ENCODE results near the gene SRGN. TPM values are rescaled to one million over a fixed set of nuclear protein-coding genes. Genes with fewer than 3 reads are reported as not detected.

Gene SRGN
- polyA plus RNA-seq, 3 donors = 1,724 to 3,407 (median 1,859) TPM

DNA sequence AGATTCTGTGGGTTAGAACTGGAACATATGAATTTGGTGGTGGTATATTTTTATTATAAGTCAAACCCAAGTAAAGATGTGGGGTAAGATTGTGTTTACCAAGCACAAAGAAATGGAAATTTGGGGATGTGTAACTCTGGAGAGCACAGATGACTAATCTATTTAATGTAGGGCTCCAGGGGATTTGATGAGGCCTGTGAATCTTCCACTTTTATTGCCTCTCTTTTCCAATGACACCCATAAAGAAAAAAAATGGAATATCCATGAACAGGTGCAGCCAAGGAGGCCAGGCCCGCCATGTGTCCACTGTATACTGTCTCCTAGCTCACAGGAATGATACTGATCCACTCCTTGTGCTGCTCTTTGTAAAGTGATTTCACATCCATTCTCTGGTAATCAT lies 2.8 kb downstream of the SRGN start:
- peaks cover 67 to 74% of the 10 kb centered on the region in 2 donors for H3K4me1 ChIP-seq (ENCODE audit: control insufficient read depth in 1 of 2, insufficient read depth in 2 of 2, low read length in 2 of 2)
- H3K9me3 ChIP-seq (replicated peaks in 1 of 2; ENCODE audit: control insufficient read depth in 1 of 2, insufficient read depth in 1 of 2, low read length in 2 of 2) = no peaks in the 10 kb centered on the region
- peaks cover 73% of the 10 kb centered on the region in 2 donors for H3K36me3 Mint-ChIP-seq
- peak overlapping the region; percentile 73 to 99 (median 97) for H3K4me3 ChIP-seq (replicated peaks in 1 of 3; ENCODE audit: low read depth in 2 of 3, low read length in 3 of 3)
- peak overlapping the region; percentile 100 for H3K9ac ChIP-seq (ENCODE audit: insufficient read depth, low read length, poor library complexity, severe bottlenecking)
- H3K27ac ChIP-seq (ENCODE audit: low read depth in 1 of 2, low read length in 2 of 2) = peak overlapping the region; percentile 91 to 100
- peaks cover 48% of the 10 kb centered on the region for H3K4me1 Mint-ChIP-seq
- intact Hi-C loops (cut with micrococcal nuclease) = loop anchor here in 1 of 2 donors (5.0 kb wide), 1 partner anchor 83 kb away; no protein-coding TSS in a partner anchor
- peak overlapping the region; percentile 90 for H3K4me2 ChIP-seq (replicated peaks; ENCODE audit: extremely low read depth, low read length, poor library complexity, severe bottlenecking)
- H4K20me1 ChIP-seq (ENCODE audit: insufficient read depth, low read length) = peaks cover 77% of the 10 kb centered on the region
- peaks cover 7 to 40% of the 10 kb centered on the region in 2 donors for H3K36me3 ChIP-seq (replicated peaks in 1 of 2; ENCODE audit: control insufficient read depth in 1 of 2, insufficient read depth in 2 of 2, low read length in 2 of 2)
- H3K9me3 Mint-ChIP-seq = peaks cover 0 to 11% (median 4%) of the 10 kb centered on the region in 7 donors
- H3K4me3 Mint-ChIP-seq = peak overlapping the region; percentile 90 to 99
- peaks cover 94% of the 10 kb centered on the region for H3K79me2 ChIP-seq (ENCODE audit: insufficient read depth, low read length)
- no CpG with 5 or more reads among the region's 1 CpG for WGBS (ENCODE audit: insufficient coverage)
- no peak overlapping the region for H2AFZ ChIP-seq (ENCODE audit: insufficient read depth, low read depth, low read length, poor library complexity, severe bottlenecking)
- peak overlapping the region; percentile 97 to 100 (median 99) for H3K27ac Mint-ChIP-seq
- H3K27me3 Mint-ChIP-seq (ENCODE audit: low read depth in 3 of 3) = peaks cover 0 to 2% (median 2%) of the 10 kb centered on the region in 3 donors
- no peaks in the 10 kb centered on the region for H3K27me3 ChIP-seq (ENCODE audit: control insufficient read depth in 2 of 2, insufficient read depth in 2 of 2, low read length in 2 of 2)
- peak in 2 of 3 donors; percentile 52 to 85 for DNase-seq
- TF ChIP-seq, protein P1, sequence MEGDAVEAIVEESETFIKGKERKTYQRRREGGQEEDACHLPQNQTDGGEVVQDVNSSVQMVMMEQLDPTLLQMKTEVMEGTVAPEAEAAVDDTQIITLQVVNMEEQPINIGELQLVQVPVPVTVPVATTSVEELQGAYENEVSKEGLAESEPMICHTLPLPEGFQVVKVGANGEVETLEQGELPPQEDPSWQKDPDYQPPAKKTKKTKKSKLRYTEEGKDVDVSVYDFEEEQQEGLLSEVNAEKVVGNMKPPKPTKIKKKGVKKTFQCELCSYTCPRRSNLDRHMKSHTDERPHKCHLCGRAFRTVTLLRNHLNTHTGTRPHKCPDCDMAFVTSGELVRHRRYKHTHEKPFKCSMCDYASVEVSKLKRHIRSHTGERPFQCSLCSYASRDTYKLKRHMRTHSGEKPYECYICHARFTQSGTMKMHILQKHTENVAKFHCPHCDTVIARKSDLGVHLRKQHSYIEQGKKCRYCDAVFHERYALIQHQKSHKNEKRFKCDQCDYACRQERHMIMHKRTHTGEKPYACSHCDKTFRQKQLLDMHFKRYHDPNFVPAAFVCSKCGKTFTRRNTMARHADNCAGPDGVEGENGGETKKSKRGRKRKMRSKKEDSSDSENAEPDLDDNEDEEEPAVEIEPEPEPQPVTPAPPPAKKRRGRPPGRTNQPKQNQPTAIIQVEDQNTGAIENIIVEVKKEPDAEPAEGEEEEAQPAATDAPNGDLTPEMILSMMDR (IDR thresholded peaks at IDR 0.05) = no peak

DNA sequence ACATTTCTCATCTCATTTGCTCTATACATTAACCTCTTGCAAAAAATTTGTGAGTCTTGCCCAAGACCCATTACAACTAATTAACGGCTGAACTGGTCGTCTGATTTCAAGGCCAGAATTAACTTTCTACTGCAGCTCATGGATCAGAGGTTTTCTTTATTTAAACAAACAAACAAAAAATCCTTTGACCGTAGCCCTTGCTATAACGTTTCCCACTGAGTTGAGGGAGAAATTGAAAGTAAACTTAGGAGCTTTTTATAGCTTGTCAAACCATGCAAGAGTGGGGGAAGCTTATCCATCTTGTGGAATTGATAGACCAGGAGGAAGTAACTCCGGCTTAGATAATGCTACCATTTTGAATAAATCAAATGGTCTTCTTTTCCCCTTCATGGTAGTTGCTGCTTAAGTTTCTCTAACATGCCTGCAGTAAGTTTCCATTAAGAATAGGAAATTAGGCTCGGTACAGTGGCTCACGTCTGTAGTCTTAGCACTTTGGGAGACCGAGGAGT lies 3.3 kb downstream of the SRGN start:
- peaks cover 82% of the 10 kb centered on the region for H4K20me1 ChIP-seq (ENCODE audit: insufficient read depth, low read length)
- no peak overlapping the region for H2AFZ ChIP-seq (ENCODE audit: insufficient read depth, low read depth, low read length, poor library complexity, severe bottlenecking)
- peak overlapping the region; percentile 73 to 99 (median 97) for H3K4me3 ChIP-seq (replicated peaks in 1 of 3; ENCODE audit: low read depth in 2 of 3, low read length in 3 of 3)
- peaks cover 94% of the 10 kb centered on the region for H3K79me2 ChIP-seq (ENCODE audit: insufficient read depth, low read length)
- peak overlapping the region; percentile 90 for H3K4me2 ChIP-seq (replicated peaks; ENCODE audit: extremely low read depth, low read length, poor library complexity, severe bottlenecking)
- Mint-ChIP-seq H3K27ac (peak overlapping the region; percentile 97 to 100 (median 99)), H3K36me3 (peaks cover 75 to 76% of the 10 kb centered on the region in 2 donors), H3K4me1 (peaks cover 45% of the 10 kb centered on the region), H3K27me3 (ENCODE audit: low read depth in 3 of 3) (peaks cover 0 to 2% (median 2%) of the 10 kb centered on the region in 3 donors), H3K9me3 (peaks cover 0 to 11% (median 4%) of the 10 kb centered on the region in 7 donors), H3K4me3 (peak overlapping the region; percentile 90 to 99)
- peaks cover 67 to 74% of the 10 kb centered on the region in 2 donors for H3K4me1 ChIP-seq (ENCODE audit: control insufficient read depth in 1 of 2, insufficient read depth in 2 of 2, low read length in 2 of 2)
- H3K27me3 ChIP-seq (ENCODE audit: control insufficient read depth in 2 of 2, insufficient read depth in 2 of 2, low read length in 2 of 2) = no peaks in the 10 kb centered on the region
- peak overlapping the region; percentile 91 to 100 for H3K27ac ChIP-seq (ENCODE audit: low read depth in 1 of 2, low read length in 2 of 2)
- 0% methylated on average over 1 of the region's 8 CpGs for WGBS (ENCODE audit: insufficient coverage)
- no peak for DNase-seq
- H3K9me3 ChIP-seq (replicated peaks in 1 of 2; ENCODE audit: control insufficient read depth in 1 of 2, insufficient read depth in 1 of 2, low read length in 2 of 2) = no peaks in the 10 kb centered on the region
- intact Hi-C loops (cut with micrococcal nuclease) = loop anchor here in 1 of 2 donors (5.0 kb wide), 1 partner anchor 84 kb away; no protein-coding TSS in a partner anchor
- peaks cover 7 to 44% of the 10 kb centered on the region in 2 donors for H3K36me3 ChIP-seq (replicated peaks in 1 of 2; ENCODE audit: control insufficient read depth in 1 of 2, insufficient read depth in 2 of 2, low read length in 2 of 2)
- TF ChIP-seq, protein P1 (IDR thresholded peaks at IDR 0.05) = no peak
- peak overlapping the region; percentile 100 for H3K9ac ChIP-seq (ENCODE audit: insufficient read depth, low read length, poor library complexity, severe bottlenecking)

Data from CD14-positive monocyte (primary cell).